Peyer's patch (tissue), 4 donors: ENCODE results near the gene NACC2. TPM values are rescaled to one million over a fixed set of nuclear protein-coding genes. Genes with fewer than 3 reads are reported as not detected.

Source experiments
- DNase-seq, 3 donors: peaks; one replicate each; pipeline ENCODE4 v3.0.0-alpha.2; 2017 to 2019
- H3K27ac ChIP-seq, 4 donors: fragments of 200-600 bp; sonication (generic); one replicate each; pipeline ENCODE4 v1.5.1; 2016 to 2019
- H3K27me3 ChIP-seq, 2 donors: fragments of 200-600 bp; sonication (generic); one replicate each; pipeline ENCODE4 v1.5.1; 2019
- H3K36me3 ChIP-seq, 3 donors: fragments of 200-600 bp; sonication (generic); one replicate each; pipeline ENCODE4 v1.5.1; 2016 to 2019
- H3K4me1 ChIP-seq, 4 donors: fragments of 200-600 bp; sonication (generic); one replicate each; pipeline ENCODE4 v1.5.1; 2016 to 2019
- H3K4me3 ChIP-seq, 4 donors: fragments of 200-600 bp; sonication (generic); 1 replicate in 3 of 4; 2 replicates in 1 of 4; pipeline ENCODE4 v1.5.1; 2016 to 2019; ENCODE audit warnings: mild to moderate bottlenecking in 1 of 4
- H3K9me3 ChIP-seq, 4 donors: fragments of 200-600 bp; sonication (generic); one replicate each; pipeline ENCODE4 v1.5.1; 2016 to 2019; ENCODE audit warnings: mild to moderate bottlenecking in 1 of 4
- POLR2A ChIP-seq, 2 donors: fragments of 450-650 bp; IDR thresholded peaks; one replicate each; pipeline ENCODE4 v1.5.1; 2017; ENCODE audit warnings: antibody characterized with exemption in 2 of 2, mild to moderate bottlenecking in 2 of 2, moderate library complexity in 2 of 2
- total RNA-seq, 4 donors: library from RNA; depleted of rRNA; stranded (reverse); fragments of >200 nt; gene quantifications; one replicate each; pipeline ENCODE4 v1.1.0, GENCODE V29; 2016
- TF ChIP-seq, protein P1 (sequence below), 6 experiments: fragments of 450-650 bp in 4 of 6; fragments of 200-600 bp in 2 of 6; sonication (generic) in 1 of 6; IDR thresholded peaks; one replicate each; pipeline ENCODE4 v1.5.1; 2017 to 2019; ENCODE audit warnings: antibody characterized with exemption in 6 of 6, mild to moderate bottlenecking in 3 of 6, moderate library complexity in 1 of 6

NACC2 gene
- total RNA-seq, 4 donors from 2014 or later: 8.3 to 24.3 (median 23.1) TPM

- peak overlapping the region; percentile 62 to 97 (median 93) for H3K4me3 ChIP-seq
- no peaks in the 10 kb centered on the region for H3K9me3 ChIP-seq
- H3K27me3 ChIP-seq: no peaks in the 10 kb centered on the region
- peaks cover 0 to 11% (median 1%) of the 10 kb centered on the region in 4 donors for H3K4me1 ChIP-seq
- H3K27ac ChIP-seq: peak overlapping the region; percentile 83 to 94 (median 90)
- peak in 1 of 3 donors; percentile 53 for DNase-seq
- TF ChIP-seq, protein P1, sequence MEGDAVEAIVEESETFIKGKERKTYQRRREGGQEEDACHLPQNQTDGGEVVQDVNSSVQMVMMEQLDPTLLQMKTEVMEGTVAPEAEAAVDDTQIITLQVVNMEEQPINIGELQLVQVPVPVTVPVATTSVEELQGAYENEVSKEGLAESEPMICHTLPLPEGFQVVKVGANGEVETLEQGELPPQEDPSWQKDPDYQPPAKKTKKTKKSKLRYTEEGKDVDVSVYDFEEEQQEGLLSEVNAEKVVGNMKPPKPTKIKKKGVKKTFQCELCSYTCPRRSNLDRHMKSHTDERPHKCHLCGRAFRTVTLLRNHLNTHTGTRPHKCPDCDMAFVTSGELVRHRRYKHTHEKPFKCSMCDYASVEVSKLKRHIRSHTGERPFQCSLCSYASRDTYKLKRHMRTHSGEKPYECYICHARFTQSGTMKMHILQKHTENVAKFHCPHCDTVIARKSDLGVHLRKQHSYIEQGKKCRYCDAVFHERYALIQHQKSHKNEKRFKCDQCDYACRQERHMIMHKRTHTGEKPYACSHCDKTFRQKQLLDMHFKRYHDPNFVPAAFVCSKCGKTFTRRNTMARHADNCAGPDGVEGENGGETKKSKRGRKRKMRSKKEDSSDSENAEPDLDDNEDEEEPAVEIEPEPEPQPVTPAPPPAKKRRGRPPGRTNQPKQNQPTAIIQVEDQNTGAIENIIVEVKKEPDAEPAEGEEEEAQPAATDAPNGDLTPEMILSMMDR (IDR thresholded peaks at IDR 0.05): peak in 1 of 6 experiments; percentile 6
- peak in 1 of 2 donors; percentile 41 for TF ChIP-seq POLR2A (IDR thresholded peaks at IDR 0.05)
- H3K36me3 ChIP-seq: no peaks in the 10 kb centered on the region
These were observed 134.4 kb downstream of the NACC2 start for GRCh38 chr9:135960411-135961276.

DNA sequence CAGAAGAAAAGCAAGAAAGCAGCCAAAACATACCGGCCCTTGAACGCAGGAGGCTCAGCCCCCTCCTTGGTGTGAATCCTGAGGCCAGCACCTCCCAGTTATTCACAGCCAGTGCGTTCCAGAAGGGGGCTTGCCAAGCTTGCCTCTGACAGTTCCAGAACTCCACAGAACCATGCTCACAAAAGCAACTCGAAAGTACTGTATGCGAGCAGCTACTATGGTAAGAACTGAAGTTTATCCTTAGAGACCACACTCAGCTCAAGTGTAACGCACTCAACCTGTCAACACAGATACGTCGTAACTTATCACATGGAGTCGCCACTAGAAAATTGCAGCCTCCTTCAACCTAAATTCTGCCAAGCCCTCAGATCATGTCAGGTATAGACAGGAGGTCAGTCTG lies 135.3 kb downstream of the NACC2 start:
- TF ChIP-seq, protein P1 (IDR thresholded peaks at IDR 0.05): no peak
- no peak for TF ChIP-seq POLR2A (IDR thresholded peaks at IDR 0.05)
- Histone ChIP-seq H3K27ac (peak overlapping the region in 1 of 4 donors; percentile 94), H3K4me1 (peaks cover 0 to 11% (median 1%) of the 10 kb centered on the region in 4 donors), H3K4me3 (peak overlapping the region in 3 of 4 donors; percentile 62 to 95 (median 91)), H3K27me3 (no peaks in the 10 kb centered on the region), H3K36me3 (peaks cover 0 to 3% (median 0%) of the 10 kb centered on the region in 3 donors), H3K9me3 (no peaks in the 10 kb centered on the region)
- peak in 1 of 3 donors; percentile 43 for DNase-seq

- peaks cover 0 to 16% (median 0%) of the 10 kb centered on the region in 3 donors for H3K36me3 ChIP-seq
- H3K27me3 ChIP-seq: no peaks in the 10 kb centered on the region
- DNase-seq: peak in 1 of 3 donors; percentile 30
- H3K9me3 ChIP-seq: no peaks in the 10 kb centered on the region
- no peak overlapping the region for H3K4me3 ChIP-seq
- no peak overlapping the region for H3K27ac ChIP-seq
- no peak for TF ChIP-seq POLR2A (IDR thresholded peaks at IDR 0.05)
- TF ChIP-seq, protein P1 (IDR thresholded peaks at IDR 0.05): no peak
- H3K4me1 ChIP-seq: peaks cover 0 to 11% (median 1%) of the 10 kb centered on the region in 4 donors
These were observed 136.6 kb downstream of the NACC2 start for GRCh38 chr9:135958485-135958884.

GRCh38 chr9:135957431-135957830 lies 137.7 kb downstream of the NACC2 start:
- no peaks in the 10 kb centered on the region for H3K27me3 ChIP-seq
- peaks cover 0 to 11% (median 1%) of the 10 kb centered on the region in 4 donors for H3K4me1 ChIP-seq
- H3K9me3 ChIP-seq: no peaks in the 10 kb centered on the region
- no peak overlapping the region for H3K4me3 ChIP-seq
- peaks cover 0 to 26% (median 0%) of the 10 kb centered on the region in 3 donors for H3K36me3 ChIP-seq
- TF ChIP-seq, protein P1 (IDR thresholded peaks at IDR 0.05): no peak
- TF ChIP-seq POLR2A (IDR thresholded peaks at IDR 0.05): no peak
- no peak overlapping the region for H3K27ac ChIP-seq
- no peak for DNase-seq

DNA sequence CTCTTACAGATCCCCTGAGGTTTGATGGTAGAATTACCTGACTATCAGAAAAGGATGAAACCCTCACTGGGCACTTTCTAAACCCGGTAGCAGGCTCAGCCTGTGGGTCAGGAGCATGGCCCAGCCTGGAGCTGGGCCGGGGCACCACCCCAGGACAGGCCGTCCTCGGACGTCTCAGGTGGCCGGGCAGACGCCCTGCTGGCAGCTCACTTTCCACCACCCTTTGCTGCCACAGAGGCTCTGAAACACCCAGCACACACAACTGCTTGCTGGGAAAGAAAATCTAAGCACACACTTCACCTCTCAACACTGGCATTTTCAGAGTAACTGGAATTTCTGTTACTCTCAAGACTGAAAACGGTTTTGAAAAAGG lies 138.3 kb downstream of the NACC2 start:
- H3K36me3 ChIP-seq: peaks cover 0 to 32% (median 0%) of the 10 kb centered on the region in 3 donors
- no peak for TF ChIP-seq POLR2A (IDR thresholded peaks at IDR 0.05)
- TF ChIP-seq, protein P1 (IDR thresholded peaks at IDR 0.05): no peak
- peaks cover 0 to 11% (median 1%) of the 10 kb centered on the region in 4 donors for H3K4me1 ChIP-seq
- H3K9me3 ChIP-seq: no peaks in the 10 kb centered on the region
- no peak overlapping the region for H3K27ac ChIP-seq
- H3K4me3 ChIP-seq: no peak overlapping the region
- DNase-seq: no peak
- no peaks in the 10 kb centered on the region for H3K27me3 ChIP-seq

Other genes with a start within 250 kb of the NACC2 start
- 10 to 100 TPM; 21.0 to 30.5 (median 24.2) TPM for gene CAMSAP1, start 187.7 kb downstream of the NACC2 start, total RNA-seq
- 10 to 100 TPM; 23.1 to 64.3 (median 43.9) TPM for gene UBAC1, start 133.9 kb downstream of the NACC2 start, total RNA-seq
- gene TMEM250, start 23.6 kb upstream of the NACC2 start, total RNA-seq: 10 to 100 TPM; 34.7 to 75.0 (median 69.2) TPM
- gene LHX3, start 109.8 kb upstream of the NACC2 start, total RNA-seq: not detected
- gene QSOX2, start 150.5 kb upstream of the NACC2 start, total RNA-seq: 10 to 100 TPM in 1 of 4 donors, 1 to 10 TPM in 3; 5.1 to 23.9 (median 7.4) TPM
- 1 to 10 TPM in 1 of 4 donors, under 1 TPM in 2, not detected in 1; 0.35 to 1.0 (median 0.67) TPM for gene CCDC187, start 208.8 kb upstream of the NACC2 start, total RNA-seq
- gene GPSM1, start 232.2 kb upstream of the NACC2 start, total RNA-seq: 10 to 100 TPM in 1 of 4 donors, 1 to 10 TPM in 3; 3.7 to 25.6 (median 6.0) TPM